KOPT-K1 (cell line): Measurements from ENCODE around the gene PTPN1.

ENCODE experiments used
- H3K27ac ChIP-seq: fragments of 200-600 bp; sonication (generic); 2 replicates; pipeline ENCODE4 v1.5.1; 2016; ENCODE audit warnings: antibody characterized with exemption, mild to moderate bottlenecking, low read depth, low read length; ENCODE audit not compliant: poor library complexity, severe bottlenecking
- H3K36me3 ChIP-seq: fragments of 200-600 bp; sonication (generic); 2 replicates; pipeline ENCODE4 v1.5.1; 2017; ENCODE audit warnings: antibody characterized with exemption, mild to moderate bottlenecking, low read length, moderate library complexity; ENCODE audit not compliant: insufficient read depth
- H3K9me3 ChIP-seq: fragments of 200-600 bp; sonication (generic); 2 replicates; pipeline ENCODE4 v1.5.1; 2017; ENCODE audit warnings: antibody characterized with exemption, low read length, mild to moderate bottlenecking; ENCODE audit not compliant: insufficient read depth, poor library complexity, severe bottlenecking

The PTPN1 gene

DNA sequence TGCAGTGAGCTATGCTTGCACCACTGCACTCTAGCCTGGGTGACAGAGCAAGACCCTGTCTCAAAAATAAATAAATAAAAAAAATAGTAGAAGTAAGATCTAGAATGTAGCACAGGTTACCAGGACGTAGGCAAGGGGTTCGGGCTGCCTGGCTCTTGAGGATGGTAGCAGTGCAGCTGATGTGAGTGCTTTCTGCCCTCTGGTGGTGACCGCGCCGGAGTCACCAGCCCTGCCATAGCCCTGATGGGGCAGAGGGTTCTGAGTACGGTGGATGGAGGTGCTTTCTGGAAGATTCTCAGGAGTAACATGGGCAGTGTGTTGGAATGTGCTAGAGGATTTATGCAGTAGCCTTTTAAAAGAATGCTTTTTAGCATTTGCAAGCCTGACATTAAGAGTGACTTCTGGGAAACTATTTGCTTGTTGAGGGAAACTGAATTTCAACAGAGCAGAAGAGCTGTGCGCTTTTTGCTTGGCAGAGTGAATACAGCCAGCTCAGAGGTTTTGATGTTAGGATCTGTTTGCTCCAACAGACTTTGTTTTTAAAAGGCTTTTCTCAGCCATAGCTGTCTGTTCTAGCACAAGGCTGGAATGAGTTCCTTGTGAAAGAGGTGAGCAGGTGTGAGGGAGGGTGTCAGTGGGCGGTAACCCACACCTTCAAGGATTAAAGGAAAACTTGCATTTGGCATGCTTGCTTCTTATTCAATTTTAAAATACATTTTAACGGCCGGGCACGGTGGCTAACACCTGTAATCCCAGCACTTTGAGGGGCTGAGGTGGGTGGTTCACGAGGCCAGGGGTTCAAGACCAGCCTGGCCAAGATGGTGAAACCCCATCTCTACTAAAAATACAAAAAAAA lies 65.9 kb downstream of the PTPN1 start:
- Histone ChIP-seq H3K36me3 (peaks cover 96% of the 10 kb centered on the region), H3K27ac (no peak overlapping the region), H3K9me3 (no peaks in the 10 kb centered on the region)

GRCh38 chr20:50577175-50578018 lies 67.2 kb downstream of the PTPN1 start:
- peaks cover 96% of the 10 kb centered on the region for H3K36me3 ChIP-seq
- no peaks in the 10 kb centered on the region for H3K9me3 ChIP-seq
- no peak overlapping the region for H3K27ac ChIP-seq

- Histone ChIP-seq H3K9me3 (no peaks in the 10 kb centered on the region), H3K36me3 (peaks cover 96% of the 10 kb centered on the region), H3K27ac (no peak overlapping the region)
Measured at GRCh38 chr20:50578061-50578777, 68.0 kb downstream of the PTPN1 start.

DNA sequence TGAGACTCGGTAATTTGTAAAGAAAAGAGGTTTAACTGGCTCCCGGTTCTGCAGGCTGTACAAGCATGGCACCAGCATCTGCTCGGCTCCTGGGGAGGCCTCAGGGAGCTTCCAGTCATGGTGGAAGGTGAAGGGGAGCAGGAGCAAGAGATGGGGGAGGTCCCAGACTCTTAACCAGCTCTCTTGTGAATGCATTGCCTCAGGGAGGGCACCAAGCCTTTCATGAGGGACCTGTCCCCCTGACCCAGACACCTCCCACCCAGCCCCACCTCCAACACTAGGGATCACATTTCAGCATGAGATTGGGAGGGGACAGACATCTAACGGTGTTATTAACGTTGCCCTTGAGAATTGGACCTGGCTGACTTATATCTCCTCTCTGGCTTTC lies 68.6 kb downstream of the PTPN1 start:
- no peak overlapping the region for H3K27ac ChIP-seq
- peaks cover 96% of the 10 kb centered on the region for H3K36me3 ChIP-seq
- no peaks in the 10 kb centered on the region for H3K9me3 ChIP-seq

DNA sequence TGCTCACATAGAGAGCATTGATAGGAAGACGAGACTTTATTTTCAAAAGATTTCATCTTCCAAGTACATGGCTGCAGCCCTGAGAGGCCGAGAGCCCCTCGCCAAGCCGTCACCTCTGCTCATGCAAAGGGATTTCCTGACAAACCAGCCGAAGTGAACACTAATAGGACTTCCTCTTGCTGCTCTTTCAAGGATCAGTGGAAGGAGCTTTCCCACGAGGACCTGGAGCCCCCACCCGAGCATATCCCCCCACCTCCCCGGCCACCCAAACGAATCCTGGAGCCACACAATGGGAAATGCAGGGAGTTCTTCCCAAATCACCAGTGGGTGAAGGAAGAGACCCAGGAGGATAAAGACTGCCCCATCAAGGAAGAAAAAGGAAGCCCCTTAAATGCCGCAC lies 69.3 kb downstream of the PTPN1 start:
- peaks cover 94% of the 10 kb centered on the region for H3K36me3 ChIP-seq
- H3K9me3 ChIP-seq = no peaks in the 10 kb centered on the region
- no peak overlapping the region for H3K27ac ChIP-seq

DNA sequence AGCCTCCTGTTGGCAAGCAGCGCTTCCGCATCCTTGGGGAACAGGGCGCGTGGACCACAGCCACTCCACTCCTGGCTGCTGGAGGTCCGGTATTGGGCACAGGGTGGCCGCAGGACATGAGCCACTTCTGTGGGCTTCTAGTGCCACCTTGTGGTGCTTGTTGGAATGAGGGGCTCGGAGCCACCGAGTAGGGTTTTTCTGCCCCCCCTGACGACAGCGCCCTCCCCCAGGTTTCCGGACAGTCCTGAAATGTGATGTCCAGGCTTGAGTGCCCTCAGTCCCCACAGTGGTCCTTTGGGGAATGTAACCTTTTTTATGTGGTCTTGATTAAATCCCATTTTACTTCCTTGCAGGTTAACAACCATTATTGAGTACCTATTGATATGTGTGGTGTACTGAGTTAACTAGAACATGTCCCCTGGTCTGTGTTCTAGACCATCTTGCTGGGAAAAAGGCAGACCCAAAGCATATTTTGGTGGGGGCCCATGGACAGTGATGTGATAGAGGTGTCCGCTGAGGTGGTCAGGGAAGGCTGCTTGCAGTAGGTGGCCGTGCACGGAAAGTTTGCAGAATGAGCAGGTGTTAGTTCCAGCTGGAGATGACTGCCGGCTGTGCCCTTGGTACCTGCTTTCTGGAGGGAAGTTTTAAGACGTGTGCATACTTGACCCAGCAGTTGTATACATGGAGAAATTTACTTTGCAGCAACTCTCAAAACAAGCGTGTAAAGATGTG lies 70.0 kb downstream of the PTPN1 start:
- Histone ChIP-seq H3K27ac (no peak overlapping the region), H3K9me3 (no peaks in the 10 kb centered on the region), H3K36me3 (peaks cover 93% of the 10 kb centered on the region)

DNA sequence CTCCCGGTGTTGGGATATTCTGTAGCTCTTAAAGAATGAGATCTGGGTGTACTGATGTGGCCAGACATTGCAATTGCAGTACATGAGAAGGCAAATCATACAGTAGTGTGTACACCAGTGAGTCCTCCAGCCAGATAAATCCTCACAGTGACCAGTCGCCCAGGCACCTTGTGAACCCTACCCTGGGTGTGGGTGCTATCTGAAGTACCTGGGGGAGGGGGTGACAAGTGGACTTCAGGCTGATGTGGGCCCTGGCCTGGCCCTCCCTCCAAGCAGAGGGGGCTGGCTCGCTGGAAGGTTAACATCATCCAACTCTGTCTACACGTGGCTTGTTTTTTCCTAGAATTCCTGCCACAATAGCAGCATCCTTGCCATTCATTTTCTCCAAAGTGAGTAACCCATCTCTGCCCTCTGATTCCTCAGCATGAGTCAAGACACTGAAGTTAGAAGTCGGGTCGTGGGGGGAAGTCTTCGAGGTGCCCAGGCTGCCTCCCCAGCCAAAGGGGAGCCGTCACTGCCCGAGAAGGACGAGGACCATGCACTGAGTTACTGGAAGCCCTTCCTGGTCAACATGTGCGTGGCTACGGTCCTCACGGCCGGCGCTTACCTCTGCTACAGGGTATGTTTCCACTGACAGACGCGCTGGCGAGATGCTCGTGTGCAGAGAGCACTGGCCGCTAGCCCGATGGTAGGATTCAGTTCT lies 70.8 kb downstream of the PTPN1 start:
- Histone ChIP-seq H3K27ac (no peak overlapping the region), H3K9me3 (no peaks in the 10 kb centered on the region), H3K36me3 (peaks cover 94% of the 10 kb centered on the region)

- peaks cover 97% of the 10 kb centered on the region for H3K36me3 ChIP-seq
- H3K9me3 ChIP-seq = no peaks in the 10 kb centered on the region
Measured at GRCh38 chr20:50582092-50582491, 71.9 kb downstream of the PTPN1 start.

GRCh38 chr20:50582591-50583234 lies 72.5 kb downstream of the PTPN1 start:
- H3K9me3 ChIP-seq = no peaks in the 10 kb centered on the region
- H3K36me3 ChIP-seq = peaks cover 92% of the 10 kb centered on the region
- H3K27ac ChIP-seq = no peak overlapping the region

More at GRCh38 chr20:50582092-50582491, 71.9 kb downstream of the PTPN1 start:
- no peak overlapping the region for H3K27ac ChIP-seq

DNA sequence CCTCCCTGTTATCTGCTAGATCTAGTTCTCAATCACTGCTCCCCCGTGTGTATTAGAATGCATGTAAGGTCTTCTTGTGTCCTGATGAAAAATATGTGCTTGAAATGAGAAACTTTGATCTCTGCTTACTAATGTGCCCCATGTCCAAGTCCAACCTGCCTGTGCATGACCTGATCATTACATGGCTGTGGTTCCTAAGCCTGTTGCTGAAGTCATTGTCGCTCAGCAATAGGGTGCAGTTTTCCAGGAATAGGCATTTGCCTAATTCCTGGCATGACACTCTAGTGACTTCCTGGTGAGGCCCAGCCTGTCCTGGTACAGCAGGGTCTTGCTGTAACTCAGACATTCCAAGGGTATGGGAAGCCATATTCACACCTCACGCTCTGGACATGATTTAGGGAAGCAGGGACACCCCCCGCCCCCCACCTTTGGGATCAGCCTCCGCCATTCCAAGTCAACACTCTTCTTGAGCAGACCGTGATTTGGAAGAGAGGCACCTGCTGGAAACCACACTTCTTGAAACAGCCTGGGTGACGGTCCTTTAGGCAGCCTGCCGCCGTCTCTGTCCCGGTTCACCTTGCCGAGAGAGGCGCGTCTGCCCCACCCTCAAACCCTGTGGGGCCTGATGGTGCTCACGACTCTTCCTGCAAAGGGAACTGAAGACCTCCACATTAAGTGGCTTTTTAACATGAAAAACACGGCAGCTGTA lies 73.4 kb downstream of the PTPN1 start:
- Histone ChIP-seq H3K27ac (no peak overlapping the region), H3K9me3 (no peaks in the 10 kb centered on the region), H3K36me3 (peaks cover 90% of the 10 kb centered on the region)

GRCh38 chr20:50584687-50585086 lies 74.5 kb downstream of the PTPN1 start:
- H3K36me3 ChIP-seq = peaks cover 82% of the 10 kb centered on the region
- H3K27ac ChIP-seq = no peak overlapping the region
- H3K9me3 ChIP-seq = no peaks in the 10 kb centered on the region

DNA sequence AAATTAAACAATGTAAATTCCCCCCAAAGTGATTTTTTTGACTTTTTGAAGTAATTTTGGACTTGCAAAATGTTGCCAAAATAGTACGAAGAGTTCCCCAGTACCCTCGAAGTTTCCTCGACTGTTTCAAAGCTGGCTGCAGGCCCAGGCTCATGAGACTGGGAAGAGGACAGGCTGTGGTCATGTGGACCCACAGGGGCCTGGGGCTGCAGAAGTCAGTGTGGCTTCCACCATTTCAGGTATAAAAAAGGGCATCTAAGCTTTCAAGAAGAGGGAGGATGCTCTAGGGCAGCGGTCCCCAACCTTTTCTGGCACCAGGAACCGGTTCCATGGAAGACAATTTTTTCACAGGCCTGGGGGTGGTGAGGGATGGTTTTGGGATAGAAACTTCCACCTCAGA lies 75.0 kb downstream of the PTPN1 start:
- Histone ChIP-seq H3K27ac (no peak overlapping the region), H3K36me3 (peaks cover 76% of the 10 kb centered on the region), H3K9me3 (no peaks in the 10 kb centered on the region)

GRCh38 chr20:50585678-50586077 lies 75.5 kb downstream of the PTPN1 start:
- no peak overlapping the region for H3K27ac ChIP-seq
- H3K9me3 ChIP-seq = no peaks in the 10 kb centered on the region
- peaks cover 72% of the 10 kb centered on the region for H3K36me3 ChIP-seq
